ENCODE results near the gene ASCL1.

The ASCL1 gene

DNA sequence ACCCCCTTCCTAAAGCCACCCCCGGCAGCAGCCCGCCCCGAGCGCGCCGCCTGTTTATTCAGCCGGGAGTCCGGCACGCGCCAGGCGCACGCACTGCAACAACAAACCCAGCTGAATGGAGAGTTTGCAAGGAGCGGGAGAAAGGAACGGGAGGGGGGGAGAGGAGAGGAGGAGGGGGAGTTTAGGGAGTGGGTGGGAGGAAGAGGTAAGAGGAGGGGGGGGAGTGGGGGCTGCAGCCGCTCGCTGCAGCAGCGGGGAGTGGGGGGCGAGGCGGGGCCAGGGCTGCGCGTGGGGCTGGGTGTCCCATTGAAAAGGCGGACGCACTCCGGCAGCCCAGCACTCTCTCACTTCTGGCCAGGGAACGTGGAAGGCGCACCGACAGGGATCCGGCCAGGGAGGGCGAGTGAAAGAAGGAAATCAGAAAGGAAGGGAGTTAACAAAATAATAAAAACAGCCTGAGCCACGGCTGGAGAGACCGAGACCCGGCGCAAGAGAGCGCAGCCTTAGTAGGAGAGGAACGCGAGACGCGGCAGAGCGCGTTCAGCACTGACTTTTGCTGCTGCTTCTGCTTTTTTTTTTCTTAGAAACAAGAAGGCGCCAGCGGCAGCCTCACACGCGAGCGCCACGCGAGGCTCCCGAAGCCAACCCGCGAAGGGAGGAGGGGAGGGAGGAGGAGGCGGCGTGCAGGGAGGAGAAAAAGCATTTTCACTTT lies at the start of gene ASCL1:
Gene ASCL1 (plus strand): TSS at position 336 of the 712 bp plus-strand sequence. CDS start 571 bp downstream, outside the sequence.
- H3F3A ChIP-seq (ENCODE audit: insufficient read depth) = no peaks in the 10 kb centered on the region
- H3K9ac ChIP-seq (ENCODE audit: low read length) = no peak within 1 kb of the TSS
- H3K9me2 ChIP-seq (replicated peaks; ENCODE audit: insufficient read depth, low read length) = no peaks in the 10 kb centered on the region
- H3K36me3 ChIP-seq (ENCODE audit: low read length) = no peaks in the 10 kb centered on the region
- H3K4me3 ChIP-seq (ENCODE audit: insufficient read depth, low read length, poor library complexity, severe bottlenecking) = no peak within 1 kb of the TSS
- TF ChIP-seq EZH2phosphoT487 (conservative IDR thresholded peaks at IDR 0.05; ENCODE audit: low read length) = no peak
- TF ChIP-seq, protein P1, sequence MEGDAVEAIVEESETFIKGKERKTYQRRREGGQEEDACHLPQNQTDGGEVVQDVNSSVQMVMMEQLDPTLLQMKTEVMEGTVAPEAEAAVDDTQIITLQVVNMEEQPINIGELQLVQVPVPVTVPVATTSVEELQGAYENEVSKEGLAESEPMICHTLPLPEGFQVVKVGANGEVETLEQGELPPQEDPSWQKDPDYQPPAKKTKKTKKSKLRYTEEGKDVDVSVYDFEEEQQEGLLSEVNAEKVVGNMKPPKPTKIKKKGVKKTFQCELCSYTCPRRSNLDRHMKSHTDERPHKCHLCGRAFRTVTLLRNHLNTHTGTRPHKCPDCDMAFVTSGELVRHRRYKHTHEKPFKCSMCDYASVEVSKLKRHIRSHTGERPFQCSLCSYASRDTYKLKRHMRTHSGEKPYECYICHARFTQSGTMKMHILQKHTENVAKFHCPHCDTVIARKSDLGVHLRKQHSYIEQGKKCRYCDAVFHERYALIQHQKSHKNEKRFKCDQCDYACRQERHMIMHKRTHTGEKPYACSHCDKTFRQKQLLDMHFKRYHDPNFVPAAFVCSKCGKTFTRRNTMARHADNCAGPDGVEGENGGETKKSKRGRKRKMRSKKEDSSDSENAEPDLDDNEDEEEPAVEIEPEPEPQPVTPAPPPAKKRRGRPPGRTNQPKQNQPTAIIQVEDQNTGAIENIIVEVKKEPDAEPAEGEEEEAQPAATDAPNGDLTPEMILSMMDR (IDR thresholded peaks at IDR 0.05; ENCODE audit: insufficient read depth, low read length, poor library complexity, severe bottlenecking) = no peak
- H4K20me1 ChIP-seq (ENCODE audit: low read depth, low read length) = no peaks in the 10 kb centered on the region
- H3K27me3 ChIP-seq (ENCODE audit: low read length) = no peaks in the 10 kb centered on the region
- no peaks in the 10 kb centered on the region for H3K79me2 ChIP-seq (ENCODE audit: insufficient read depth, low read length)
- no peaks in the 10 kb centered on the region for H3K9me3 ChIP-seq (ENCODE audit: insufficient read depth, low read length)
- H2AFZ ChIP-seq (ENCODE audit: low read depth, low read length, severe bottlenecking) = no peak within 1 kb of the TSS
- no peak within 1 kb of the TSS for H3K27ac ChIP-seq (ENCODE audit: low read depth, low read length)
- H3K4me2 ChIP-seq (ENCODE audit: low read depth, low read length, poor library complexity, severe bottlenecking) = no peak within 1 kb of the TSS

DNA sequence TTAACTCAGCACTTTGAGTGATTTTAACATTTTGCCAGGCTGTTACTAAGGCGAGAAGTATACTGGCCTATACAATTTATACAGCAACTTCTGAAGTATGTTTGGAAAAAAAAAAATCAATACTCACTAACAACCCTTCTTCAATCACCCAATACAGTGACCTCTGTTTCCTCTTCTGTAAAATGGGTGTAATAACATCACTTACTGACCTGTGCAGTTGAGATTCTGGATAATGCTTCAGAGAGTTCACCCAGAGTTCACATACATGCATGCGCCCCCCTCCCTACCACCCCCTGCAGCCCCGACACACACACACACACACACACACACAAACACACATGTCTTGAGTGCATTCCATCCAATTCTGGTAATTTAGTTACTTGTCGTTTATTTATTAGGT lies 49.6 kb upstream of the ASCL1 start:
- no peaks in the 10 kb centered on the region for H3K27me3 ChIP-seq (ENCODE audit: low read length)
- H3K9ac ChIP-seq (ENCODE audit: low read length) = no peak overlapping the region
- H3K79me2 ChIP-seq (ENCODE audit: insufficient read depth, low read length) = no peaks in the 10 kb centered on the region
- no peaks in the 10 kb centered on the region for H3K9me3 ChIP-seq (ENCODE audit: insufficient read depth, low read length)
- H3F3A ChIP-seq (ENCODE audit: insufficient read depth) = no peaks in the 10 kb centered on the region
- no peak overlapping the region for H2AFZ ChIP-seq (ENCODE audit: low read depth, low read length, severe bottlenecking)
- H4K20me1 ChIP-seq (ENCODE audit: low read depth, low read length) = no peaks in the 10 kb centered on the region
- H3K9me2 ChIP-seq (replicated peaks; ENCODE audit: insufficient read depth, low read length) = no peaks in the 10 kb centered on the region
- no peaks in the 10 kb centered on the region for H3K36me3 ChIP-seq (ENCODE audit: low read length)
- no peak overlapping the region for H3K27ac ChIP-seq (ENCODE audit: low read depth, low read length)
- TF ChIP-seq EZH2phosphoT487 (conservative IDR thresholded peaks at IDR 0.05; ENCODE audit: low read length) = no peak
- TF ChIP-seq, protein P1 (IDR thresholded peaks at IDR 0.05; ENCODE audit: insufficient read depth, low read length, poor library complexity, severe bottlenecking) = no peak
- H3K4me2 ChIP-seq (ENCODE audit: low read depth, low read length, poor library complexity, severe bottlenecking) = no peak overlapping the region
- H3K4me3 ChIP-seq (ENCODE audit: insufficient read depth, low read length, poor library complexity, severe bottlenecking) = no peak overlapping the region

DNA sequence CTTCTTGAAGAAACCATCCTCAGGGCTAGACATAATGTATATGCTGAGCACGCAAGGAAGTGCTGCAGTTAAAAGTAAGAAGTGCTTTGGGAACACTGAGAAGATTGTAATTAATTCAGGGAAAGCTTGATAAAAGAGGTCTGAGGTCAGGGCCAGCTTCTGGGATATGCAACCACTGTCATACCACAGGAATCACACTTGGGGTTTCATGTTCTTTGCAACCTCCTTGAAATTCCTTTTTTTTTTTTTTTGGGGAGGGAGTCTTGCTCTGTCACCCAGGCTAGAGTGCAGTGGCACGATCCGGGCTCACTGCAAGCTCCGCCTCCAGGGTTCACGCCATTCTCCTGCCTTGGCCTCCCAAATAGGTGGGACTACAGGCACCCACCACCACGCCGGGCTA lies 47.3 kb upstream of the ASCL1 start:
- Histone ChIP-seq H3K36me3 (ENCODE audit: low read length) (no peaks in the 10 kb centered on the region), H3K27me3 (ENCODE audit: low read length) (no peaks in the 10 kb centered on the region), H3K9ac (ENCODE audit: low read length) (no peak overlapping the region), H3K9me3 (ENCODE audit: insufficient read depth, low read length) (no peaks in the 10 kb centered on the region), H3K27ac (ENCODE audit: low read depth, low read length) (no peak overlapping the region), H3K9me2 (replicated peaks; ENCODE audit: insufficient read depth, low read length) (no peaks in the 10 kb centered on the region), H3K4me2 (ENCODE audit: low read depth, low read length, poor library complexity, severe bottlenecking) (no peak overlapping the region), H2AFZ (ENCODE audit: low read depth, low read length, severe bottlenecking) (no peak overlapping the region), H4K20me1 (ENCODE audit: low read depth, low read length) (no peaks in the 10 kb centered on the region), H3F3A (ENCODE audit: insufficient read depth) (no peaks in the 10 kb centered on the region), H3K4me3 (ENCODE audit: insufficient read depth, low read length, poor library complexity, severe bottlenecking) (no peak overlapping the region), H3K79me2 (ENCODE audit: insufficient read depth, low read length) (no peaks in the 10 kb centered on the region)
- no peak for TF ChIP-seq EZH2phosphoT487 (conservative IDR thresholded peaks at IDR 0.05; ENCODE audit: low read length)

DNA sequence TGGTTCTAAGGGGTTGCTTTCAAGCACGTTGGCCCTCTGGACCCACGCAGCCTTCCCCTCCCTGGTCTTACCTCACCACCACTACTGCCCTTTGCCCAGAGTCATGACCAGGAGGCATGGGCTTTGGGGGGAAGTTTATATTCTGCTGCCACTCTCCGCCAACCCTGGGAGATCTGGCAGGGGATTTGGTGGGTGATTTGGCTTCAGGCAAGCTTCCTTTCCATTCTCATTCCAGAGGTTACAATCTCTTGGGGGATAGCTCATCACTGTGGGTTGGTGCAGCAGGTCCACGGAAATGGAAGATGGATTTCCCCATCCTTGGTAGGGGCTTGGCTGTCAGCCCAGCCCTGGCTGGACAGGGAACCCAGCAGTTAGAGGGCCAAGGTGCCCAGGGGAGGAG lies 46.7 kb upstream of the ASCL1 start:
- H4K20me1 ChIP-seq (ENCODE audit: low read depth, low read length) = no peaks in the 10 kb centered on the region

More for the DNA sequence above, 46.7 kb upstream of the ASCL1 start:
- Histone ChIP-seq H3K4me2 (ENCODE audit: low read depth, low read length, poor library complexity, severe bottlenecking) (no peak overlapping the region), H3K79me2 (ENCODE audit: insufficient read depth, low read length) (no peaks in the 10 kb centered on the region), H3K4me3 (ENCODE audit: insufficient read depth, low read length, poor library complexity, severe bottlenecking) (no peak overlapping the region), H3K9me3 (ENCODE audit: insufficient read depth, low read length) (no peaks in the 10 kb centered on the region), H3K9ac (ENCODE audit: low read length) (no peak overlapping the region), H3F3A (ENCODE audit: insufficient read depth) (no peaks in the 10 kb centered on the region), H3K27me3 (ENCODE audit: low read length) (no peaks in the 10 kb centered on the region), H3K36me3 (ENCODE audit: low read length) (no peaks in the 10 kb centered on the region), H2AFZ (ENCODE audit: low read depth, low read length, severe bottlenecking) (no peak overlapping the region), H3K27ac (ENCODE audit: low read depth, low read length) (no peak overlapping the region), H3K9me2 (replicated peaks; ENCODE audit: insufficient read depth, low read length) (no peaks in the 10 kb centered on the region)
- TF ChIP-seq, protein P1 (IDR thresholded peaks at IDR 0.05; ENCODE audit: insufficient read depth, low read length, poor library complexity, severe bottlenecking) = no peak
- TF ChIP-seq EZH2phosphoT487 (conservative IDR thresholded peaks at IDR 0.05; ENCODE audit: low read length) = no peak

Measured in SU-DHL-6 (cell line).